GM12878 (cell line): ENCODE measurements around the gene FUBP1. TPM values are rescaled to one million over a fixed set of nuclear protein-coding genes. Genes with fewer than 3 reads are reported as not detected.

ENCODE experiments used
- BMI1 ChIP-seq: fragments of 450-650 bp; IDR thresholded peaks from 2 replicates; pipeline ENCODE4 v1.6.1; 2016; ENCODE audit warnings: mild to moderate bottlenecking, moderate library complexity, borderline replicate concordance
- CBX5 ChIP-seq: sonication (generic); IDR thresholded peaks from 2 replicates; pipeline ENCODE4 v1.6.1; 2016; ENCODE audit warnings: low read depth, moderate library complexity, mild to moderate bottlenecking, inconsistent platforms
- CHD2 ChIP-seq: IDR thresholded peaks from 2 replicates; pipeline ENCODE4 v1.6.1; 2011; ENCODE audit warnings: low read depth, low read length, improper control_type of control experiment, borderline replicate concordance
- CREM ChIP-seq: IDR thresholded peaks from 2 replicates; pipeline ENCODE4 v1.6.1; 2014; ENCODE audit warnings: antibody characterized with exemption, low read depth
- EED ChIP-seq: sonication (generic); IDR thresholded peaks from 2 replicates; pipeline ENCODE4 v1.6.1; 2016; ENCODE audit warnings: antibody characterized with exemption, low read depth
- EGR1 ChIP-seq, 2 experiments: IDR thresholded peaks; 1 replicate in 1 of 2; 2 replicates in 1 of 2; pipeline ENCODE4 v1.6.1; 2011 to 2012; ENCODE audit warnings: low read depth in 2 of 2, low read length in 2 of 2, borderline replicate concordance in 1 of 2, mild to moderate bottlenecking in 1 of 2, moderate library complexity in 1 of 2
- FOXK2 ChIP-seq: fragments of 450-650 bp; IDR thresholded peaks from 2 replicates; pipeline ENCODE4 v1.6.1; 2017; ENCODE audit warnings: mild to moderate bottlenecking, moderate library complexity
- HSF1 ChIP-seq: fragments of 150-350 bp; IDR thresholded peaks from 2 replicates; pipeline ENCODE4 v1.6.1; 2014; ENCODE audit warnings: mild to moderate bottlenecking, low read depth, low read length
- IRF3 ChIP-seq: fragments of 450-650 bp; IDR thresholded peaks from 2 replicates; pipeline ENCODE4 v1.6.1; 2014; ENCODE audit warnings: mild to moderate bottlenecking
- KLF5 ChIP-seq: fragments of 450-650 bp; IDR thresholded peaks from 2 replicates; pipeline ENCODE4 v1.6.1; 2014; ENCODE audit warnings: mild to moderate bottlenecking; ENCODE audit not compliant: partially characterized antibody
- MAX ChIP-seq: IDR thresholded peaks from 2 replicates; pipeline ENCODE4 v1.6.1; 2012; ENCODE audit warnings: low read depth, low read length, improper control_type of control experiment
- MLLT1 ChIP-seq: fragments of 450-650 bp; IDR thresholded peaks from 2 replicates; pipeline ENCODE4 v1.6.1; 2016; ENCODE audit warnings: mild to moderate bottlenecking
- NR2C2 ChIP-seq: IDR thresholded peaks from 2 replicates; pipeline ENCODE4 v1.6.1; 2011; ENCODE audit warnings: borderline replicate concordance, low read depth; ENCODE audit not compliant: control insufficient read depth, insufficient read length
- PRDM15 ChIP-seq: fragments of 450-650 bp; formaldehyde crosslinking; IDR thresholded peaks from 2 replicates; pipeline ENCODE4 v1.4.0; 2020; ENCODE audit warnings: mild to moderate bottlenecking, moderate library complexity
- SP1 ChIP-seq: IDR thresholded peaks from one replicate; pipeline ENCODE4 v1.6.1; 2011; ENCODE audit warnings: low read depth, low read length
- SUPT20H ChIP-seq: IDR thresholded peaks from 2 replicates; pipeline ENCODE4 v1.6.1; 2011; ENCODE audit warnings: low read depth, mild to moderate bottlenecking, low read length, moderate library complexity, borderline replicate concordance; ENCODE audit not compliant: control insufficient read depth
- USF2 ChIP-seq: IDR thresholded peaks from 2 replicates; pipeline ENCODE4 v1.6.1; 2011; ENCODE audit warnings: low read depth, low read length, improper control_type of control experiment, borderline replicate concordance
- polyA plus RNA-seq, 11 experiments: library from polyadenylated mRNA; depleted of rRNA in 4 of 11; unstranded in 6 of 11; stranded (reverse) in 5 of 11; fragments of >200 nt; fragmentation: Nextera tagmentation in 4 of 11; fragmentation: Illumina TruSeq in 1 of 11; extraction: Ambion mirVana in 4 of 11; extraction: Trizol in 1 of 11; gene quantifications; 1 replicate in 1 of 11; 2 replicates in 10 of 11; pipeline versions ENCODE4 v1.2.1 to v1.2.3, GENCODE V29; 2011 to 2016; ENCODE audit warnings: inconsistent platforms in 2 of 11, missing spikeins in 2 of 11, low read depth in 1 of 11
- total RNA-seq, 4 experiments: library from RNA; depleted of rRNA in 3 of 4; stranded (reverse); fragments of >200 nt in 3 of 4; fragmentation: Illumina TruSeq in 1 of 4; extraction: Trizol in 1 of 4; gene quantifications; 2 replicates each; pipeline versions ENCODE4 v1.2.1 to v1.2.3, GENCODE V29; 2013 to 2021

FUBP1 gene
- total and polyA plus RNA-seq, 10 of the 15 experiments (the other 5 are each of a cell fraction or from before 2014, with no cell fraction given) = 110 to 343 (median 191) TPM

- TF ChIP-seq SUPT20H = no peak
- TF ChIP-seq MLLT1 = peak; percentile 79
- no peak; the same call in 1 of the 2 replicates for TF ChIP-seq CREM
- no peak; the same call in 1 of the 2 replicates for TF ChIP-seq CHD2
- no peak for TF ChIP-seq IRF3
- TF ChIP-seq EGR1 (IDR thresholded peaks at IDR 0.05; ENCODE audit: borderline replicate concordance in 1 of 2, low read depth in 2 of 2, low read length in 2 of 2) = 0 out of 3 replicates have a peak, but pooled peaks of 1 of the 2 experiments have one; percentile 8
- TF ChIP-seq USF2 = no peak
- no peak for TF ChIP-seq SP1
- TF ChIP-seq NR2C2 = no peak
- peak; percentile 72 for TF ChIP-seq CBX5
- no peak for TF ChIP-seq FOXK2
- TF ChIP-seq EED = no peak
- TF ChIP-seq KLF5 = peak; percentile 92
- peak; percentile 98 for TF ChIP-seq BMI1
- TF ChIP-seq HSF1 = no peak; the same call in 1 of the 2 replicates
- no peak for TF ChIP-seq MAX
- TF ChIP-seq PRDM15 (CRISPR knock-in tag) = peak; percentile 100
Measured at GRCh38 chr1:78003882-78004718, 25.2 kb upstream of the FUBP1 start (continued).
